A549 treated with Mapracorat at 1 μM for 4 hours (cell line): ENCODE data around the gene GTF2IRD2. TPM values are rescaled to one million over a fixed set of nuclear protein-coding genes. Genes with fewer than 3 reads are reported as not detected.

ENCODE experiments used
- total RNA-seq: library from RNA; stranded (reverse); fragments of 200-300 nt; extraction: Qiagen RNA extraction; gene quantifications from 5 replicates; pipeline ENCODE4 v1.2.3, GENCODE V29; 2022

The GTF2IRD2 gene
- 3.8 to 9.1 TPM (median 5.7 TPM) in 5 replicates for total RNA-seq

GRCh38 chr7:74850833-74851721, at the start of gene GTF2IRD2:
Gene GTF2IRD2, minus strand, starts transcription at chr7:74851605. Its CDS starts 15,227 bp downstream, at chr7:74836378.

GRCh38 chr7:74773760-74774750, 77.3 kb downstream of the GTF2IRD2 start, which contains the start of gene NCF1:
Gene NCF1, plus strand, starts transcription at chr7:74774011. Its CDS starts 21 bp downstream, at chr7:74774032.

Other genes starting within 250 kb of the GTF2IRD2 start
- 69.6 to 95.3 TPM (median 89.8 TPM) in 5 replicates for gene GTF2I, start 193.9 kb downstream of the GTF2IRD2 start, total RNA-seq
- gene NCF1, start 77.6 kb downstream of the GTF2IRD2 start, total RNA-seq, result 0.13 to 0.26 TPM (median 0.23 TPM) in 4 of 5 replicates, not detected in the other
- gene CASTOR2, start 113.1 kb upstream of the GTF2IRD2 start, total RNA-seq, result 2.5 to 4.5 TPM (median 3.3 TPM) in 5 replicates
- gene RCC1L, start 222.2 kb upstream of the GTF2IRD2 start, total RNA-seq, result 57.6 to 69.3 TPM (median 65.1 TPM) in 5 replicates
- 6.6 to 15.1 TPM (median 11.0 TPM) in 5 replicates for gene GTF2IRD2B, start 241.0 kb upstream of the GTF2IRD2 start, total RNA-seq